GM12878 (cell line): ENCODE results near the gene TRPT1. TPM values are rescaled to one million over a fixed set of nuclear protein-coding genes. Genes with fewer than 3 reads are reported as not detected.

Experiments
- E2F8 ChIP-seq: fragments of 450-650 bp; IDR thresholded peaks from 2 replicates; pipeline ENCODE4 v1.6.1; 2018; ENCODE audit warnings: mild to moderate bottlenecking, low read depth, moderate library complexity; ENCODE audit not compliant: partially characterized antibody
- E4F1 ChIP-seq: fragments of 450-650 bp; IDR thresholded peaks from 2 replicates; pipeline ENCODE4 v1.6.1; 2018; ENCODE audit warnings: borderline replicate concordance, mild to moderate bottlenecking; ENCODE audit not compliant: partially characterized antibody
- EED ChIP-seq: sonication (generic); IDR thresholded peaks from 2 replicates; pipeline ENCODE4 v1.6.1; 2016; ENCODE audit warnings: antibody characterized with exemption, low read depth
- EZH2 ChIP-seq: IDR thresholded peaks from 2 replicates; pipeline ENCODE4 v1.6.1; 2012; ENCODE audit warnings: low read depth, mild to moderate bottlenecking, control low read depth, inconsistent platforms, low read length, borderline replicate concordance; ENCODE audit not compliant: control insufficient read depth
- HDAC2 ChIP-seq: fragments of 200-600 bp; sonication (generic); IDR thresholded peaks from 2 replicates; pipeline ENCODE4 v1.6.1; 2017
- IKZF2 ChIP-seq, 2 experiments: fragments of 450-650 bp; IDR thresholded peaks; 2 replicates each; pipeline ENCODE4 v1.6.1; 2017; ENCODE audit warnings: mild to moderate bottlenecking in 2 of 2, moderate library complexity in 2 of 2
- IRF3 ChIP-seq: fragments of 450-650 bp; IDR thresholded peaks from 2 replicates; pipeline ENCODE4 v1.6.1; 2014; ENCODE audit warnings: mild to moderate bottlenecking
- KDM1A ChIP-seq: fragments of 200-600 bp; sonication (generic); IDR thresholded peaks from 2 replicates; pipeline ENCODE4 v1.6.1; 2016; ENCODE audit warnings: borderline replicate concordance
- MAX ChIP-seq: IDR thresholded peaks from 2 replicates; pipeline ENCODE4 v1.6.1; 2012; ENCODE audit warnings: low read depth, low read length, improper control_type of control experiment
- PAX8 ChIP-seq: fragments of 450-650 bp; IDR thresholded peaks from 2 replicates; pipeline ENCODE4 v1.6.1; 2017; ENCODE audit warnings: mild to moderate bottlenecking, moderate library complexity
- POLR2AphosphoS2 ChIP-seq: IDR thresholded peaks from 2 replicates; pipeline ENCODE4 v1.6.1; 2011; ENCODE audit warnings: low read depth, mild to moderate bottlenecking, low read length, improper control_type of control experiment, moderate library complexity
- RB1 ChIP-seq: fragments of 450-650 bp; formaldehyde crosslinking; IDR thresholded peaks from 2 replicates; pipeline ENCODE4 v1.6.1; 2017; ENCODE audit warnings: mild to moderate bottlenecking, borderline replicate concordance
- SIX5 ChIP-seq: IDR thresholded peaks from 2 replicates; pipeline ENCODE4 v1.6.1; 2011; ENCODE audit warnings: mild to moderate bottlenecking, low read depth, low read length, moderate library complexity; ENCODE audit not compliant: severe bottlenecking
- USF2 ChIP-seq: IDR thresholded peaks from 2 replicates; pipeline ENCODE4 v1.6.1; 2011; ENCODE audit warnings: low read depth, low read length, improper control_type of control experiment, borderline replicate concordance
- ZNF217 ChIP-seq: fragments of 450-650 bp; IDR thresholded peaks from 2 replicates; pipeline ENCODE4 v1.6.1; 2017; ENCODE audit warnings: antibody characterized with exemption, mild to moderate bottlenecking
- ZSCAN29 ChIP-seq: fragments of 450-650 bp; IDR thresholded peaks from 2 replicates; pipeline ENCODE4 v1.6.1; 2017; ENCODE audit warnings: mild to moderate bottlenecking, moderate library complexity
- polyA plus RNA-seq, 11 experiments: library from polyadenylated mRNA; depleted of rRNA in 4 of 11; unstranded in 6 of 11; stranded (reverse) in 5 of 11; fragments of >200 nt; fragmentation: Nextera tagmentation in 4 of 11; fragmentation: Illumina TruSeq in 1 of 11; extraction: Ambion mirVana in 4 of 11; extraction: Trizol in 1 of 11; gene quantifications; 1 replicate in 1 of 11; 2 replicates in 10 of 11; pipeline versions ENCODE4 v1.2.1 to v1.2.3, GENCODE V29; 2011 to 2016; ENCODE audit warnings: inconsistent platforms in 2 of 11, missing spikeins in 2 of 11, low read depth in 1 of 11
- total RNA-seq, 4 experiments: library from RNA; depleted of rRNA in 3 of 4; stranded (reverse); fragments of >200 nt in 3 of 4; fragmentation: Illumina TruSeq in 1 of 4; extraction: Trizol in 1 of 4; gene quantifications; 2 replicates each; pipeline versions ENCODE4 v1.2.1 to v1.2.3, GENCODE V29; 2013 to 2021
- TF ChIP-seq, protein P1 (sequence below): fragments of 450-650 bp; IDR thresholded peaks from 2 replicates; pipeline ENCODE4 v1.6.1; 2017; ENCODE audit warnings: antibody characterized with exemption, mild to moderate bottlenecking, moderate library complexity

The TRPT1 gene
- total and polyA plus RNA-seq, 10 of the 15 experiments (the other 5 are each of a cell fraction or from before 2014, with no cell fraction given) = 7.1 to 63.0 (median 31.4) TPM

GRCh38 chr11:64230171-64230984 lies 4.4 kb upstream of the TRPT1 start, which contains the start of gene DNAJC4 (continued):
- no peak; the same call in none of the 2 replicates for TF ChIP-seq MAX
- TF ChIP-seq EED = no peak
- TF ChIP-seq IKZF2 (IDR thresholded peaks at IDR 0.05) = no peak
- peak; percentile 71 for TF ChIP-seq POLR2AphosphoS2
- TF ChIP-seq PAX8 = no peak
- TF ChIP-seq EZH2 = no peak
- TF ChIP-seq USF2 = no peak
- no peak for TF ChIP-seq SIX5
- TF ChIP-seq RB1 = no peak; the same call in 1 of the 2 replicates
- TF ChIP-seq ZSCAN29 = no peak
- TF ChIP-seq, protein P1, sequence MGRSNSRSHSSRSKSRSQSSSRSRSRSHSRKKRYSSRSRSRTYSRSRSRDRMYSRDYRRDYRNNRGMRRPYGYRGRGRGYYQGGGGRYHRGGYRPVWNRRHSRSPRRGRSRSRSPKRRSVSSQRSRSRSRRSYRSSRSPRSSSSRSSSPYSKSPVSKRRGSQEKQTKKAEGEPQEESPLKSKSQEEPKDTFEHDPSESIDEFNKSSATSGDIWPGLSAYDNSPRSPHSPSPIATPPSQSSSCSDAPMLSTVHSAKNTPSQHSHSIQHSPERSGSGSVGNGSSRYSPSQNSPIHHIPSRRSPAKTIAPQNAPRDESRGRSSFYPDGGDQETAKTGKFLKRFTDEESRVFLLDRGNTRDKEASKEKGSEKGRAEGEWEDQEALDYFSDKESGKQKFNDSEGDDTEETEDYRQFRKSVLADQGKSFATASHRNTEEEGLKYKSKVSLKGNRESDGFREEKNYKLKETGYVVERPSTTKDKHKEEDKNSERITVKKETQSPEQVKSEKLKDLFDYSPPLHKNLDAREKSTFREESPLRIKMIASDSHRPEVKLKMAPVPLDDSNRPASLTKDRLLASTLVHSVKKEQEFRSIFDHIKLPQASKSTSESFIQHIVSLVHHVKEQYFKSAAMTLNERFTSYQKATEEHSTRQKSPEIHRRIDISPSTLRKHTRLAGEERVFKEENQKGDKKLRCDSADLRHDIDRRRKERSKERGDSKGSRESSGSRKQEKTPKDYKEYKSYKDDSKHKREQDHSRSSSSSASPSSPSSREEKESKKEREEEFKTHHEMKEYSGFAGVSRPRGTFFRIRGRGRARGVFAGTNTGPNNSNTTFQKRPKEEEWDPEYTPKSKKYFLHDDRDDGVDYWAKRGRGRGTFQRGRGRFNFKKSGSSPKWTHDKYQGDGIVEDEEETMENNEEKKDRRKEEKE = no peak
- TF ChIP-seq IRF3 = no peak
- TF ChIP-seq HDAC2 = no peak
- no peak for TF ChIP-seq ZNF217
- no peak for TF ChIP-seq E4F1
- no peak for TF ChIP-seq KDM1A
- TF ChIP-seq E2F8 = no peak
